Left renal cortex interstitium (tissue), 4 donors: ENCODE measurements around the gene WWOX. TPM values are rescaled to one million over a fixed set of nuclear protein-coding genes. Genes with fewer than 3 reads are reported as not detected.

Experiments used
- DNase-seq, 4 donors: peaks; one replicate each; pipeline ENCODE4 v3.0.0-alpha.2; 2013; ENCODE audit warnings: low read depth in 4 of 4, low spot score in 2 of 4, missing footprints in 1 of 4
- polyA plus RNA-seq, 4 donors: library from polyadenylated mRNA; unstranded; fragments of 120-200 nt; gene quantifications; one replicate each; pipeline ENCODE4 v1.2.1, GENCODE V29; 2013; ENCODE audit not compliant: insufficient read length in 4 of 4

WWOX gene
- polyA plus RNA-seq, 4 donors, result 32.7 to 42.3 (median 37.2) TPM

- no peak for DNase-seq
Measured at GRCh38 chr16:78763821-78764440, 664.5 kb downstream of the WWOX start.

DNA sequence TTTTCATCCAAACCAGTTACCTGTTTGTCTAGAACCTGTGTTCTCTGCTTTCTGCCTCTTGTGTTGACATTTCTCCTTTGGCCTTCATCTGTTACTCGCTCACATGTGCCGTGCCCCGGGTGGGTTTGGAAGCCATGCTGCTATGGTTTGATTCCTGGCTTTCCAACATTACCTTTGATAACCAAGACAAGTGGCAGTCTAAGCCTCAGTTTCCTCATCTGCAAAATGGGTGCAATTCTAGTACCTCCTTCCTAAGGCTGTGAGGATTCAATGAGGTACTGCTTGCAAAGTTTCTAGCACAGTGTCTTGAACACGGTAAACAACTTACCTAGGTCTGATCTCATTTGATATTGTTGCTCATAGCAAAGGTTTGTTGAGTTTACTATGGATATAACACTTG lies 665.0 kb downstream of the WWOX start:
- DNase-seq, result no peak

DNA sequence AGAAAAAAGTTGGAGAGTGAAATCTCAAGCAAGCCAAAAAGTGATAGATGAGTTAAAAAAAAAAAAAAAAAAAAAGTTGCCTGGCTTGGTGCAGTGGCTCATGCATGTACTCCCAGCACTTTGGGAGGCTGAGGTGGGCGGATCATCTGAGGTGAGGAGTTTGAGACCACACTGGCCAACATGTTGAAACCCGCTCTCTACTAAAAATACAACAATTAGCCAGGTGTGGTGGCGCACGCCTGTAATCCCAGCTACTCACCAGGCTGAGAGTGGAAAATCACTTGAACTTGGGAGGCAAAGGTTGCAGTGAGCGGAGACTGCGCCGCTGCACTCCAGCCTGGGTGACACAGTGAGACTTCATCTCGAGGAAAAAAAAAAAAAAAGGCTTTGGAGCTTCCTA lies 668.8 kb downstream of the WWOX start:
- DNase-seq, result no peak

GRCh38 chr16:78768718-78769117 lies 669.3 kb downstream of the WWOX start:
- no peak for DNase-seq

- no peak for DNase-seq
Measured at GRCh38 chr16:78770353-78771091, 671.1 kb downstream of the WWOX start.

DNA sequence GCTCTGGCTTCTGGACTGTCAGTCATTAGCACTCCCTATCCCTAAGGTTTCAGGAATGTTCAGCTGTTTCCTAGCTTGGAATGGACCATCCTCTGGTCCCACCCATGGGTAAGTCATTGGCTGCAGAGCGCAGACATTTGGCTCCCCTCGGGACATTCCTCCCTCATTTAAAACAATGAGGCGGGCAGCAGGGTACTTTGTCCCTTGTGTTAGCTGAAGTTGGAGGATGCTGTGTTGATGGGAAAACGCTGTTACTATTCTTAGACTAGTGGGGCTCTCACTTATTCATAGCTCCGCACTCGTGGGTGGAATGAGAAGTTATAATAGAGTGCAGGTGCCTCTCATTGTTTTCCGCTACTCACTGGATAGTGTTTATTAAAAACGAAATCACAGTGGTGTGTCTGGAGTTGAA lies 673.8 kb downstream of the WWOX start:
- DNase-seq, result no peak

DNA sequence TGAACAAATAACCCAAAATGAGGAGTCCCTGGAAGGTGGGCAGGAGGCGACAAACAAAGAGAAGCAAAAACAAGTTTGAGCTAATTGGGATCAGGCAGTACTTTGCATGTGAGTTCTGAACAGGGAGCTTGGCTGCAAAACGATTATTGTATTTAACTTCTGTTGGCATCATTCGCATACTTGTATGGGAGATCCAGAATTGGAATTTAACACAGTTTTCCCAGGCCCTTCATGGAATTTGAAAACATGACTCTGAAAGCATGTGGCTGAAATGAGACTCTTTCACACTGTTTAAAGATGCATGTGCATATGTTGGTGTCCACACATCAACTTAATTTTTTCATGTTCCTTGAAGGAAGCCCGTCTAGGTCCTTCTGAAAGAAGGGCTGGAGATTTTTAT lies 674.3 kb downstream of the WWOX start:
- no peak for DNase-seq

GRCh38 chr16:78775161-78775561 lies 675.7 kb downstream of the WWOX start:
- DNase-seq, result no peak

GRCh38 chr16:78778101-78779004 lies 678.9 kb downstream of the WWOX start:
- DNase-seq, result no peak

- DNase-seq, result no peak
Measured at GRCh38 chr16:78780808-78781207, 681.4 kb downstream of the WWOX start.

- no peak for DNase-seq
Measured at GRCh38 chr16:78782572-78782971, 683.1 kb downstream of the WWOX start.

GRCh38 chr16:78783570-78784079 lies 684.2 kb downstream of the WWOX start:
- no peak for DNase-seq

DNA sequence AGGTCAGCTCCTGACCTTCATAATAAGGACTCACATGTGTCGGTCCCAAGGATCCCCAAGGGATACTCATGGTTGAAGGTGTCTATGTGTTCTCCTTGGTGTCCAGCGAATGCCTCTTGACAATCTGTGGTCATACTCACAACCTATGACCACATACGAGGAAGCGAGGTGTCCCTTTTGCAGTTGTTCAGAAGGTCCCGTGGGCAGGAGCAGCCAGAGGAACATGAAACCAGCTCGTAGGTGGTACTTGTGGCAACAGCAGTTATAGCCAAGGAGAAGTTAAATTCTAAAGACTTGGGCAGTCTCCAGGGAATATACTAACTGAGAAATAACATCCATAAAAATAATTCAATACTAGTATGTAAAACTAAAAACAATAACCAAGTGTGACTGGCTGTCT lies 685.3 kb downstream of the WWOX start:
- no peak for DNase-seq

GRCh38 chr16:78785218-78785617 lies 685.8 kb downstream of the WWOX start:
- no peak for DNase-seq

GRCh38 chr16:78786635-78787034 lies 687.2 kb downstream of the WWOX start:
- no peak for DNase-seq

- no peak for DNase-seq
Measured at GRCh38 chr16:78788276-78788675, 688.8 kb downstream of the WWOX start.

- no peak for DNase-seq
Measured at GRCh38 chr16:78788696-78789095, 689.2 kb downstream of the WWOX start.

- DNase-seq, result no peak
Measured at GRCh38 chr16:78789561-78789960, 690.1 kb downstream of the WWOX start.

GRCh38 chr16:78791011-78791410 lies 691.6 kb downstream of the WWOX start:
- no peak for DNase-seq

DNA sequence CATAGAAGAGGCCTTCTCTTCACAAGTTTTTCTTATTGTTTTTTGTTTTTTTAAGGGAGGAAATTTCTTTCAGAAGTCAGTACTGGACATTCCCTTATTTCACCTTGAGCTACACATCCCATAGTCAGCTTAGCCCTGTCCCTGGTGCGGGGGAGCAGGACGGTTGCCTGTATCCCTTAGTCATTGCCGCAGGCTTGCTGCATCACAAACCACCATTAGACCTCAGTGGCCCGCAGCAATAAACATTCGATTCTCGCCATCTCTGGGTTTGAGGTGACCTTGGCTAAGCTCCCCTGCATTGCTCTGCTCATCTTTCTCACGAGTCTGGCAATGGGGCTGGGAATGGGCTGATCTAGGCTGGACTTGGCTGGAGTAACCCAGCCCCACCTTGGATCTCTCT lies 692.5 kb downstream of the WWOX start:
- no peak for DNase-seq

DNA sequence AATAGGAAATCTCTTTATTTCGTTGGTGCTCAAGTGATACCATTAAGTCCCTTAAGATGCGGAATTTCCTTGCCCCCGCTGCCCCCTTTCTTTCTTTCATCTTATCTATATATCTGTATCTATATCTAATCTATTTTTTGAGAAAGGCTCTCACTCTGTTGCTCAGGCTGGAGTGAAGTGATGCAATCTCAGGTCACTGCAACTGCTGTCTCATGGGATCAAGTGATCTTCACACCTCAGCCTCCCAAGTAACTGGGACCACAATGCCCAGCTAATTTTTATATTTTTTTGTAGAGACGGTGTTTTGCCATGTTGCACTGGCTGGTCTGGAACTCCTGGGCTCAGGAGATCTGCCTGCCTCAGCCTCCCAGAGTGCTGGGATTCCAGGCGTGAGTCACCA lies 693.5 kb downstream of the WWOX start:
- DNase-seq, result no peak
